IPS DF 6.9 (cell line): ENCODE measurements around the gene ASIC4.

Experiments used
- DNase-seq: peaks from one replicate; pipeline ENCODE4 v3.0.0-alpha.2; 2013; ENCODE audit warnings: low read depth, low spot score
- H3K27ac ChIP-seq: one replicate; pipeline ENCODE4 v1.5.1; 2013; ENCODE audit warnings: low read length, control low read depth
- H3K27me3 ChIP-seq: 2 replicates; pipeline ENCODE4 v1.6.1; 2013; ENCODE audit warnings: mild to moderate bottlenecking, low read length; ENCODE audit not compliant: control insufficient read depth, insufficient read depth
- H3K36me3 ChIP-seq: 2 replicates; pipeline ENCODE4 v1.6.1; 2013; ENCODE audit warnings: low read length; ENCODE audit not compliant: control insufficient read depth, insufficient read depth
- H3K4me1 ChIP-seq: 2 replicates; pipeline ENCODE4 v1.6.1; 2013; ENCODE audit warnings: low read length; ENCODE audit not compliant: control insufficient read depth, insufficient read depth
- H3K4me3 ChIP-seq: 2 replicates; pipeline ENCODE4 v1.5.1; 2013; ENCODE audit warnings: mild to moderate bottlenecking, low read length
- H3K9me3 ChIP-seq: 2 replicates; pipeline ENCODE4 v1.6.1; 2013; ENCODE audit warnings: low read length, inconsistent platforms; ENCODE audit not compliant: control insufficient read depth, insufficient read depth
- WGBS: extraction: QIAGEN DNeasy Blood & Tissue Kit; methylation state at CpG from one replicate; pipeline ENCODE4 v1.1.7; 2013; ENCODE audit warnings: mixed read lengths, missing lambda C conversion rate; ENCODE audit not compliant: insufficient read length, insufficient coverage; 5-methylcytosine and 5-hydroxymethylcytosine counted together

The ASIC4 gene

DNA sequence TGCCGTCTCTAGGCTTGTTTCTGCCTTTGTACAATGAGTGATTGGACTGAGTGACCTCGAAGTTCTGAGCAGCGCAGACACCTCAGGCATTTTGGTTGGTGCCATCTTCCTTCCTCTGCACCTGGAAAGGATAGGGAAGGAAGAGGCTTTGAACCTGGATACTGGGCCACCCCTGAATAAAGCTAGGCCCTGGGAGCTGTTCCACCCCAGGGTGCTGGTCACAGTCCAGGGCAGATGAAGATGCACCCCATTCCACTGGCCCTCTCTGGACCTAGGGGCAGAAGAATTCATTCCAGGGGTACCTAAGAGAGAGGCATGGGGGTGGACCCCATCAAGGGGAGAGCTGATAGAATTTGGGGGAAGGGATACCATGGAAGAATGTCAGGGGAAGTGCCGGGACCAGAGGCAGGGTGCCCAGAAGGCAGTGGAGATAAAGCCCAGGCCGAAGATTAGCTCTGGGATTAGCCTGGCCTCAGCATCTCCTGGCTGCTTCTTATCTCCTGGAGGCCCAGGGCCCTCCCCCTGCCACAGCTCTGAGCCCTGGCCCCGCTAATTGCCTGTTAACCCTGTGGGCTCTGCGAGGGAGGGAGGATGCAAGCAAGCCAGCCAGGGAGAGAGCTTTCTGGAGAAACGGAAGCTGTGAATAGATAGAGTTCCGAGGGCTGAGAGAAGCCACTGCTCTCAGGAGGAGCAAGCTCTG is 11.4 kb downstream of the ASIC4 start:
- H3K27ac ChIP-seq = no peak overlapping the region
- no peak for DNase-seq
- peaks cover 3% of the 10 kb centered on the region; the same call in 1 of the 2 replicates for H3K27me3 ChIP-seq
- H3K4me3 ChIP-seq = no peak overlapping the region
- H3K36me3 ChIP-seq = no peaks in the 10 kb centered on the region
- no peaks in the 10 kb centered on the region for H3K9me3 ChIP-seq
- peaks cover 11% of the 10 kb centered on the region for H3K4me1 ChIP-seq
- no CpG with 5 or more reads among the region's 9 CpGs for WGBS

DNA sequence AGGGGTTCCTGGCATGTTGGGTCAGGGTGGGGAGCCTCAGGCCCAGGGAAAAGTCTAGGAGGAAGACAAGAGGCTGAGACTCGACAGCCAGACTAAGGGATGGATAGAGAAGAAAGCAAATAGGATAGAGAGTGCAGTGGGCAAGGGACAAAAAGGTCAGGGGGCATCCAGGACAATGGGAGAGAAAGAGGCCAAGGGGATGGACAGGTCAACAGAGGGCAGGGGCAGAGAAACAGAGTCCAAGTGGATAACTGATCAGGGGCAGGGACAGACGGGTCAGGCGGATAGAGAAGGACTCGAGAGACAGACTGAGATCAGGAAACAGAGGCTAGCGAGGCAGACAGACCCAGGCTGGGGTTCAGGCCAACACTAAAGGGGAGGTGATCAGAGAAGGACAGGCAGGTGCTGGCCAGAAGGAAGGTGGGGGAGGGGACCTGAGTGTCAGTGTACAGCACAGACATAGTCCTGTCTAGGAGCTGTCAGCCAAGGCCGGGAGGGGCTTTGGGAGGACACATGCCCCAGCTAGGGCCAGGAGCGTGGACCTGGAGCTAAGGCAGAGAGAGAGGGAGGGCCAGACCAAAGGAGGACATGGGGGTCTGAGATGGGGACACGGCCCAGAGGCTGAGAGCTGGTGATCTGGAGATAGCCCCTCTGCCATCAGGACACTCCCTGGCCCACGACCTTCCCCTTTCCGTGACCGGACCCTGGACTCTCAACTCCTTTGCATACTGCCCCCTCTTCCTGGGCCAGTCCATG is 12.2 kb downstream of the ASIC4 start:
- WGBS = no CpG with 5 or more reads among the region's 11 CpGs
- no peak for DNase-seq

DNA sequence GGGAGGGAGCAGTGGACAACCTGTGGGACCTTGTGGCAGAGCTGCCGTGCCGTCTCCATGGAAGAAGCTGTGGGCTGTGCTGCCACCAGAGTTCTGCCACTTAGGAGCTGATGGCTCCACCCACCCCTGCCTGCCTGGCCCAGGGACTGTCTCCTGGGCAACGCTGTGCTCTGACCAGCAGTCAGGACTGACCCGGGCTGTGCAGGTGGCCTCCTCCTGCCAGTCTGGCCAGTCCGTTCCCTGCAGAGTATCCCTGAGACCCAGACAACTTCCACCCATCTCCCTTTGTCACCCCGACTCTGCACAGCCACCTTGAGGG is 12.8 kb downstream of the ASIC4 start:
- Histone ChIP-seq H3K9me3 (no peaks in the 10 kb centered on the region), H3K4me1 (peaks cover 3% of the 10 kb centered on the region), H3K27me3 (peaks cover 3% of the 10 kb centered on the region; the same call in 1 of the 2 replicates), H3K36me3 (no peaks in the 10 kb centered on the region), H3K4me3 (no peak overlapping the region), H3K27ac (no peak overlapping the region)
- no CpG with 5 or more reads among the region's 6 CpGs for WGBS
- no peak for DNase-seq

More for the DNA sequence above, 12.2 kb downstream of the ASIC4 start:
- no peaks in the 10 kb centered on the region for H3K9me3 ChIP-seq
- no peak overlapping the region for H3K4me3 ChIP-seq
- no peaks in the 10 kb centered on the region for H3K36me3 ChIP-seq
- H3K27me3 ChIP-seq = peaks cover 3% of the 10 kb centered on the region; the same call in 1 of the 2 replicates
- H3K27ac ChIP-seq = no peak overlapping the region
- peaks cover 8% of the 10 kb centered on the region for H3K4me1 ChIP-seq

DNA sequence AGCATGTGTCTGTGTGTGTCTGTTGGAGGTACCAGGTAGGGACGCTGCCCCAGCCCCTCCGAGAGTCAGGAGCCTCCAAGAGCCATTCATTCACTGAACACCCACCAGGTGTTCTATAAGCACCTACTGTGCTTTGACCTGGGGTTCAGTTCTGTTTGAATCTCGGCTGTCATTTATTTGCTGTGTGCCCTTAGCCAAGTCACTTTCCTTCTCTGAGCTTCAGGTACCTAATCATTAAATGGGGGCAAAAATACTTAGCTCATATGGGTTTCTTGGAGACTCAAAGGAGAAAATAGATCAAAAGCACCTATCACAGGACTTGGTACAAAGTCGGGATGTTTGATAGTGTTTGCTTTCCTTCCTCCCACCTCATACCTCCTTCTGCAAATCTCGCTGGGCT is 13.2 kb downstream of the ASIC4 start:
- H3K9me3 ChIP-seq = no peaks in the 10 kb centered on the region
- DNase-seq = no peak
- H3K4me1 ChIP-seq = peaks cover 3% of the 10 kb centered on the region; the same call in 1 of the 2 replicates
- no CpG with 5 or more reads among the region's 5 CpGs for WGBS
- H3K4me3 ChIP-seq = no peak overlapping the region
- peaks cover 3% of the 10 kb centered on the region; the same call in 1 of the 2 replicates for H3K27me3 ChIP-seq
- H3K36me3 ChIP-seq = no peaks in the 10 kb centered on the region
- no peak overlapping the region for H3K27ac ChIP-seq

DNA sequence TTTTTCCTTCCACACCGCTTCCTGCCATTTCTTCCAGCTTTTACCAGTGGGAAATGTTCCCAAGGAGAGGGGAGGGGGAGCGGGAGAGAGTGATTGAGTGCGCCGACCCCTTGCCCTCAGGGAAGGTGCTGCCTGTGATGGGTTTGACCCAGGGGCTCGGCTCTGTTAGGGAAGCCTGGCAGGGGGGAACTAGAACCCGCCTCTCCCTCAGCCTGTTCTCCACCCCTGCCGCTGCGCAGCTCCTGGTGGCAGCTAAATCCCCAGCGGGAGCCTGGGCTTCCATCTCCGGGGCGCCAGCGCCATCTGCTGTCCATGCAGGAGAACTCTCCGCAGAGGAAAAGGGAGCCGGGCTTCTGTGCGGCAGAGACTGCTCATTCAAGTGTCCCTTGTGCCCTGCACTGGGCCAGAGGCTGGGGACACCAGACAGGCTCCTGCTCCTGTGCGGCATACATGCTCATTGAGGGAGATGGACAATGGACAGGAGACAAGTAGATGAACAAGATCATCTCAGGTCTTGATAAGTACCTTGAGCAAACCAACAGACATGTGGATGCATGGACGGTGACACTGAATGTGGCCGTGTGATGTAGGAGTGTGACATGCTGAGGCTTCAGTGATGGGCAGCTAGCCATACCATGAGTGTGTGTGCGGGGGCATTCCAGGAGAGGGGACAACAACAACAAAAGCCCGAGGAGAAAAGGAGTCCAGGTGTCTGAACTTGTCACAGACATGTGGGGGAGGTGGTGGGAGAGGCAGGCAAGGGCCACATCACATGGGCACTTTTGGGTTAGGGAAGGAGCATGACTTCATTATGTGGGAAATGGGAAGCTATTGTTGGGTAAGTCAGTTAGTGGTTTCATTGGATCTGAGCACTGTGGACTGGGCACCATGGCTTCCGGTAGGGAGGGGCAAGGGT is 16.0 kb downstream of the ASIC4 start:
- peaks cover 3% of the 10 kb centered on the region; the same call in 1 of the 2 replicates for H3K27me3 ChIP-seq
- peaks cover 3% of the 10 kb centered on the region; the same call in 1 of the 2 replicates for H3K4me1 ChIP-seq
- WGBS = no CpG with 5 or more reads among the region's 21 CpGs
- H3K36me3 ChIP-seq = no peaks in the 10 kb centered on the region
- DNase-seq = no peak
- no peak overlapping the region for H3K27ac ChIP-seq
- H3K9me3 ChIP-seq = no peaks in the 10 kb centered on the region
- peak overlapping the region; percentile 12; the same call in 1 of the 2 replicates for H3K4me3 ChIP-seq

DNA sequence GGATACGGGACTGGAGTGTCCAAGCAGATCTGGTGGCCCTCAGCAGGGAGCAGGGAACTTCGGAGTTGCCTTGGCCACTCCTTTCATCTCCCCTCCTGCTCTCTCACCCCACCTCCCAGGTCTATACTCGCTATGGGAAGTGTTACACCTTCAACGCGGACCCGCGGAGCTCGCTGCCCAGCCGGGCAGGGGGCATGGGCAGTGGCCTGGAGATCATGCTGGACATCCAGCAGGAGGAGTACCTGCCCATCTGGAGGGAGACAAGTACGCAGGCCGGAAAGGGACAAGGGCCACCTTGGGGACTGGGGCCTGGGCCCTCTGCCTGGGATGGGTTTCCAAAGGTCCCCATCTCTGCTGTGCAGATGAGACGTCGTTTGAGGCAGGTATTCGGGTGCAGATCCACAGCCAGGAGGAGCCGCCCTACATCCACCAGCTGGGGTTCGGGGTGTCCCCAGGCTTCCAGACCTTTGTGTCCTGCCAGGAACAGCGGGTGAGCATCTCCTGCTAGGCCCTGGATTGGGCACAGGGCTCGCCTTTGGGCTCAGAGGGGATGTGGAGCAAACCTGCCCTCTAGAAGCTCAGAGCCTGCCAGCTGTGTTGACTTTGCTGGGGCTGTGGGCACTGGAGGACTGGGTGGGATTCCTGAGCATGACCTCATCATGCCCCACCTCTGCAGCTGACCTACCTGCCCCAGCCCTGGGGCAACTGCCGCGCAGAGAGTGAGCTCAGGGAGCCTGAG is 17.5 kb downstream of the ASIC4 start:
- Histone ChIP-seq H3K9me3 (no peaks in the 10 kb centered on the region), H3K4me3 (no peak overlapping the region), H3K27me3 (peaks cover 3% of the 10 kb centered on the region; the same call in 1 of the 2 replicates), H3K36me3 (no peaks in the 10 kb centered on the region), H3K4me1 (peaks cover 3% of the 10 kb centered on the region; the same call in 1 of the 2 replicates), H3K27ac (no peak overlapping the region)
- no peak for DNase-seq
- WGBS = no CpG with 5 or more reads among the region's 20 CpGs

DNA sequence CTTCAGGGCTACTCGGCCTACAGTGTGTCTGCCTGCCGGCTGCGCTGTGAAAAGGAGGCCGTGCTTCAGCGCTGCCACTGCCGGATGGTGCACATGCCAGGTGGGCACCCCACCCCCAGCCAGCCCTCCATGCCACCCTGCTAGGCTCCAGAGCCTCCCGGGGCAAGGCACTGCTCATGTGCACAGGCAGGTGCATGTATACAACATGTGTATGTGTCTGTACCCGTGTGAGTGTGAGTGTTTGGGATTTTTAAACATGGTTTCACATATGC is 18.0 kb downstream of the ASIC4 start:
- DNase-seq = no peak
- Histone ChIP-seq H3K27me3 (peaks cover 3% of the 10 kb centered on the region; the same call in 1 of the 2 replicates), H3K4me3 (no peak overlapping the region), H3K4me1 (peaks cover 4% of the 10 kb centered on the region; the same call in 1 of the 2 replicates), H3K9me3 (no peaks in the 10 kb centered on the region), H3K27ac (no peak overlapping the region), H3K36me3 (no peaks in the 10 kb centered on the region)
- WGBS = no CpG with 5 or more reads among the region's 8 CpGs

DNA sequence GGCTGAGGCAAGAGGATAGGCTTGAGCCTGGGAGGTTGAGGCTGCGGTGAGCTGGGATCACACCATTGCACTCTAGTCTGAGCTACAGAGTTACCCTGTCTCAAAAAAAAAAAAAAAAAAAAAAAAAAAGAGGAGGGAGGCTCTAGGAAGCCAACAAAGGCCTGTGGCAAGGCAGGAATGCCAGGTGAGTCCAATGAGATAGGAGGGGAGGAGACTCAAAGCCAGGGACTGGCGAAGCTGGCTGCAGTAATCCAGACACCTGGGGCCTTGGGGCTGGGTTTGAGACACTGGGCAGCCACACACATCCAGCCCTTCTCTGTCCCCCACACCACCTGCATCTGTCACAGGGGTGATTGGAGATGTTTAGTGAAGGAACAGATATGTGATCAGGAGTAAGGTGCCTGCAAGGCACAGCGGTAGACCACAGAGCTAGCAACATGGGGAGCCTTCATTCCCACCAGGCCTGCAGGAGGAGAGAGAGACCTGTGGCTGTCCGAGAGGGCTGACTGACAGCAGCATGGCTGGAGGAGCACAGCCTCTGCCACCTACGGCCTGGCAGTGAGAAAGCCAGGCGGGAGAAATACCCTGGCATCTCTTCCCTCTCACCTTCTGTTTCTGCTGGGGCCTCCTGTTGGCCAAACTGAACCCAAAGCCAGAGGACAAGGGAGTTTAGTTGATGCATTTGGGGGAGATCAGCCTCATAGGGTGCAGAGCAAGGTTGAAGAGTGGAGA is 19.8 kb downstream of the ASIC4 start:
- Histone ChIP-seq H3K4me1 (peaks cover 11% of the 10 kb centered on the region; the same call in 1 of the 2 replicates), H3K27ac (no peak overlapping the region), H3K36me3 (peaks cover under 1% of the 10 kb centered on the region; the same call in 1 of the 2 replicates), H3K9me3 (no peaks in the 10 kb centered on the region), H3K4me3 (no peak overlapping the region), H3K27me3 (peaks cover 3% of the 10 kb centered on the region; the same call in 1 of the 2 replicates)
- DNase-seq = no peak
- WGBS = no CpG with 5 or more reads among the region's 6 CpGs

DNA sequence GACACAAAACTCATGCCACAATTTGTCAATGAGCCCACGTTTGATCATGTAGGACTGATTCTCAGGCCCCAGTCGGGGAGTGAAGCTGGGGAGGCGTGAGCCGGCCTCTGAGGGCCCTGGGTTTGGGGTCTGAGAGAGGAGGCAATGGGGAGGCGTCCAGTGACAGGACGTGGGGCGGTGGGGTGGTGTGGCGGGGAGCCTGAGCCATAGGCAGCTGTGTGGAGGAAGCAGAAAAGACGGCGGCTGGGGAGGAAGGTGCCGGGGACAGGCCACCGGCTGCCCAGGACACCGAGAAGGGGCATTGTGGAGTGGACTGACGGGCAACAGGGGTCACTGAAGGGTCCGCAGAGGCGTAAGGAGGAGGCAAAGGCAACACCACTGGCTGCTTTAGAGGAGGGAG is 22.1 kb downstream of the ASIC4 start:
- no peak overlapping the region for H3K27ac ChIP-seq
- WGBS = no CpG with 5 or more reads among the region's 16 CpGs

More for the DNA sequence above, 22.1 kb downstream of the ASIC4 start:
- DNase-seq = no peak
- Histone ChIP-seq H3K9me3 (no peaks in the 10 kb centered on the region), H3K4me1 (peaks cover 8% of the 10 kb centered on the region; the same call in 1 of the 2 replicates), H3K4me3 (no peak overlapping the region), H3K36me3 (peaks cover 15% of the 10 kb centered on the region), H3K27me3 (no peaks in the 10 kb centered on the region)
